GM18498 (cell line): ENCODE results near the gene UPK3A.
A peak's percentile ranks its signal among the peaks of the same experiment; 100 is the strongest.

Experiments
- ATAC-seq: cut with Tn5 transposase; IDR thresholded peaks from one replicate; pipeline ENCODE4 v1.9.1; 2021; ENCODE audit warnings: mild to moderate bottlenecking, moderate library complexity; ENCODE audit not compliant: unreplicated experiment

Gene UPK3A

GRCh38 chr22:45284705-45285262 is at the start of gene UPK3A:
UPK3A (plus strand) TSS chr22:45284949; CDS start chr22:45285014, 65 bp downstream.
- ATAC-seq: no peak

- peak; percentile 75 for ATAC-seq
Observed at GRCh38 chr22:45235101-45235777, 49.5 kb upstream of the UPK3A start.

- no peak for ATAC-seq
Observed at GRCh38 chr22:45235851-45236342, 48.9 kb upstream of the UPK3A start.

- no peak for ATAC-seq
Observed at GRCh38 chr22:45237065-45237990, 47.4 kb upstream of the UPK3A start.

- ATAC-seq: no peak
Observed at GRCh38 chr22:45238076-45238956, 46.4 kb upstream of the UPK3A start.

GRCh38 chr22:45238957-45239680 is 45.6 kb upstream of the UPK3A start:
- ATAC-seq: no peak

- no peak for ATAC-seq
Observed at GRCh38 chr22:45239681-45240051, 45.1 kb upstream of the UPK3A start.

GRCh38 chr22:45240104-45240809 is 44.5 kb upstream of the UPK3A start:
- peak; percentile 16 for ATAC-seq

GRCh38 chr22:45240810-45241631 is 43.7 kb upstream of the UPK3A start, which contains the start of gene KIAA0930:
KIAA0930 (minus strand) TSS chr22:45240894; CDS start chr22:45240703, 191 bp downstream.
- ATAC-seq: peak; percentile 54

- ATAC-seq: no peak
Observed at GRCh38 chr22:45242778-45243191, 42.0 kb upstream of the UPK3A start.

- ATAC-seq: no peak
Observed at GRCh38 chr22:45244916-45245315, 39.8 kb upstream of the UPK3A start.

GRCh38 chr22:45246060-45246985 is 38.4 kb upstream of the UPK3A start:
- no peak for ATAC-seq

- peak; percentile 71 for ATAC-seq
Observed at GRCh38 chr22:45248832-45249561, 35.8 kb upstream of the UPK3A start.

- no peak for ATAC-seq
Observed at GRCh38 chr22:45251825-45252224, 32.9 kb upstream of the UPK3A start.

- no peak for ATAC-seq
Observed at GRCh38 chr22:45253039-45253641, 31.6 kb upstream of the UPK3A start.

- ATAC-seq: peak; percentile 20
Observed at GRCh38 chr22:45254388-45254787, 30.4 kb upstream of the UPK3A start.
